Activated CD8-positive, alpha-beta memory T cell treated with anti-CD3 and anti-CD28 coated beads, Interleukin-2, amount 10 ng/mL, durations not matched to agents 7 days and 5 days (primary cell): Measurements from ENCODE around the gene IBA57. TPM values are rescaled to one million over a fixed set of nuclear protein-coding genes. Genes with fewer than 3 reads are reported as not detected.

Experiments used
- ATAC-seq: fragments of 150-1000 bp; cut with Tn5 transposase; one replicate; pipeline ENCODE4 v1.10.0; 2021; ENCODE audit warnings: moderate library complexity
- CTCF ChIA-PET: fragments of 350-600 bp; sonication (Branson Sonifier 250); formaldehyde crosslinking; loops from one replicate; lab custom pipeline; 2021; ENCODE audit warnings: antibody characterized with exemption; lab: Charles Lee
- DNase-seq: peaks from one replicate; pipeline ENCODE4 v3.0.0-alpha.2; 2020
- H3K27ac Mint-ChIP-seq: one replicate; pipeline ENCODE4 v1.8.0; 2021; ENCODE audit warnings: mild to moderate bottlenecking, mixed read lengths
- H3K27me3 Mint-ChIP-seq: one replicate; pipeline ENCODE4 v1.8.0; 2021; ENCODE audit warnings: mixed read lengths
- H3K36me3 Mint-ChIP-seq: one replicate; pipeline ENCODE4 v1.8.0; 2021; ENCODE audit warnings: mild to moderate bottlenecking, mixed read lengths
- H3K4me1 Mint-ChIP-seq: one replicate; pipeline ENCODE4 v1.8.0; 2021; ENCODE audit warnings: mixed read lengths
- H3K4me3 Mint-ChIP-seq: one replicate; pipeline ENCODE4 v1.8.0; 2021; ENCODE audit warnings: mild to moderate bottlenecking, moderate library complexity, mixed read lengths
- H3K9me3 Mint-ChIP-seq: one replicate; pipeline ENCODE4 v1.8.0; 2022; ENCODE audit warnings: low read depth, mixed read lengths
- total RNA-seq, 2 experiments: library from RNA; stranded (reverse); gene quantifications; one replicate each; pipeline ENCODE4 v1.2.3, GENCODE V29; 2021

Gene IBA57
- total RNA-seq, 2 experiments from 2014 or later, result 6.8 to 8.5 TPM

DNA sequence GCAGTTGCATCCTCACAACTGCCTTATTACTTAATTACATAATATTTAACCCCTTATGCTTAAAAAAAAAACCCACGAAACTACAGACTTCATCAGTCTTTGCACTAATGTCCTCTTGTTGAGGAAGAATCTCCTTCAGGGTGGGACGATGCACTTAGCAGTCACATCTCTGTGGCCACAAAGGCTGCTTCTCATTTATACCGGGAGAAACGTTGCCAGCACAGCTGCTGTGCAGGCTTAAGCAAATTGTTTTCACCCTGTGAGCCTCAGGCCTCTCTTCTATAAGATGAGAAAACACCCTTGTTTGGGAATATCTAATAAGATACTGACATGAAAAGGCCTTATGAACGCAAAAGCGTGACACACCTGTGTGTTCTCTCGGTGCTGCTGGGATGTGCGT lies 39.4 kb downstream of the IBA57 start:
- Mint-ChIP-seq H3K27ac (no peak overlapping the region), H3K9me3 (no peaks in the 10 kb centered on the region), H3K27me3 (no peaks in the 10 kb centered on the region), H3K4me3 (no peak overlapping the region), H3K36me3 (no peaks in the 10 kb centered on the region), H3K4me1 (no peaks in the 10 kb centered on the region)
- CTCF ChIA-PET, result interaction anchor here (0.9 kb wide), 1 partner anchor 9 kb away, joined by 3 read pairs; no protein-coding TSS in a partner anchor
- no peak for ATAC-seq
- no peak for DNase-seq

DNA sequence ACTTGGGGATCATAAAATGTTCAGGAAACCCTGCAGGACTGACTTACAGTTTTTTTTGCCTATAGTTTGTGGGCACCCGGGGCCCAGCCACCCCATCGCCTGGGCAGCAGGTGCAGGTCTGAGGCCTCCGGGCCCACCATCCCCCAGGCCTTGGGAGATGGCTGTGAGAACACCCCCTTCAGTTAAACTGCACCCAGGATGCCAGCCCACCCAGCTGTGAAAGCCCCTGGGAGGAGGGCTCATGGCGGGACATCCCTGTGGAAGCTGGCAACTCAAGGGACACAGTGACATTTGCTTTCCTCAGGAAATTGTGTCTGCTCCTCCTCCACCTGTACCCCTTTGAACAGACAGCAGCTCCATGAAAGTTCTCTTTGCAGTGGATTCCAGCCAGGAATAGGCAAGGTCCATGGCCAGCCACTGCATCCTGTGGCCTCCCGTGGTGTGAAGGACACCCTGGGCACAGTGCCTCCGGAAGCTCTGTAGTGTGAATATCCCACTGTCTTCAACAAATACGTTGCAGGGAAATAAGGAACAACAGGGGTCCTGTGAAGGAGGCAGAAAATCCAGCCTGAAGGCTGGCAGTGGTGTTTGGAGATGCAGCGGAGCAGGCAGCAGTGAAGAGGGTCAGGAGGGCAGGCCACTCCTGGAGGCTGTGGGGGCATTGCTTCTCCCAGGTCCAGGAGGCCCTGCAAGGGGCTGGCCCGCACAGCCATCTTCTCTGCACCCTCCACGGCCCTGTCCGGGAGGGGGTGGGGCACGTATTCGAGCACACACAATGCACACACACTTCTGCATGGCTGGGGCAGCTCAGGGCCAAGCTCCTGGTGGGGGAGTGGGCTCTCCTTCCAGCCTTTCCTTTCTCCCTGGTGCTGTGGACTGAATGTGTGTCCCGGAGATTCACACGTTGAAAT lies 40.2 kb downstream of the IBA57 start:
- no peak overlapping the region for H3K27ac Mint-ChIP-seq
- no peak overlapping the region for H3K4me3 Mint-ChIP-seq
- ATAC-seq (no peak), DNase-seq (no peak)
- H3K4me1 Mint-ChIP-seq, result no peaks in the 10 kb centered on the region
- no peaks in the 10 kb centered on the region for H3K9me3 Mint-ChIP-seq
- CTCF ChIA-PET, result interaction anchor here (0.9 kb wide), 1 partner anchor 8 kb away, joined by 3 read pairs; no protein-coding TSS in a partner anchor
- H3K27me3 Mint-ChIP-seq, result no peaks in the 10 kb centered on the region
- H3K36me3 Mint-ChIP-seq, result no peaks in the 10 kb centered on the region

- Mint-ChIP-seq H3K27ac (no peak overlapping the region), H3K36me3 (no peaks in the 10 kb centered on the region), H3K4me3 (no peak overlapping the region), H3K27me3 (no peaks in the 10 kb centered on the region), H3K4me1 (no peaks in the 10 kb centered on the region), H3K9me3 (no peaks in the 10 kb centered on the region)
- no peak for DNase-seq
- CTCF ChIA-PET, result no interaction called here
- ATAC-seq, result no peak
These were observed 41.2 kb downstream of the IBA57 start for GRCh38 chr1:228206582-228207351.

- CTCF ChIA-PET, result no interaction called here
- no peak for ATAC-seq
- Mint-ChIP-seq H3K4me1 (no peaks in the 10 kb centered on the region), H3K36me3 (no peaks in the 10 kb centered on the region), H3K27me3 (no peaks in the 10 kb centered on the region), H3K9me3 (no peaks in the 10 kb centered on the region), H3K27ac (no peak overlapping the region), H3K4me3 (no peak overlapping the region)
- no peak for DNase-seq
These were observed 41.8 kb downstream of the IBA57 start for GRCh38 chr1:228207381-228207810.

DNA sequence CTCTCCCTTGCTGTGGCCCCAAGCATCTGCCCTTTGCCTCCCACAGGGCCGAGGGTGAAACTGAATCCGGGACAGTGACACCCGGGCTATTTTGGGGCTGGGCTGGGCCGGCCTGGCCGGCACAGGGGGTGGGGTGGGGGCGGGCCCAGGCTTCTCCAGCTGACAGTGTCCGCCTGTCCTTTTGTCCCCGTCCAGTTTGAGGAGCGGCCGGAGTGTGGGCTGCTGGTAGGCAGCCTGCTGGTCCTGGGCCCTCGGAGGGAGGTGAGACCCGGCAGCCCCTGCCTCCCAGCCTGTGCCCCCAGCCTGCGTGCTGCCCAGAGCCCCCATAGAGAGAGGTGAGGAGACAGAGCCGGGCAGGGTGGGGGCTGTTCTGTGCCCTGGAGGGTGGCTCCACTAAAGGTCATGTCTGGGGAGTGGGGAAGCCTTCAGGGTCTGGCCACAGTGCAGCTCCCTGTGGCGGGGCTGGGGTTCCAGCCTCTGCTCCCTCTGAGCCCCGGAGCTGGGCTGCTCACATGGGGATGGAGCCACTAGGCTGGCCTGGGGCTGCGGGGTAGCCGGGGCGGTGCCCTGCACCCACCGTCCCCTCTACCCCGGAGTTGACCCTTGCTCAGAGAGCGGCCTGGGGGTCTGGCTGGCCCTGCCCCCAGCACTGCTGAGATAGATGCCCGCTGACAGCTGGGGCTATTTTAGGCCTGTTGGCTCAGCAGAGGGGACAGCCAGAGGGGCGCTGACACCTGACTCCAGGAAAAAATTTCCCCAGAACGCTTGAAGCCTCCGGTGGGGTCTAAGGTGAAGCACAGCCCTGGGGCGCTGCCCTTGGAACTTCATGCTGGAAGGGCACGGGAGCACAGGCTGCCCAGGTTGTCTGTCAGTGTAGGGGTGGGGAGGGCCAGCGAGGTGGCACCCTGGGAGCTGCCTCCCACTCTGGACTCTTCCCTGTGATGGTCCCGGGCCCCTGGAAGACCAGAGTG lies 42.5 kb downstream of the IBA57 start, which contains the start of gene OBSCN:
OBSCN (plus strand) TSS at position 194 of the 971 bp plus-strand sequence. CDS start 3,740 bp downstream, outside the sequence.
- DNase-seq (no peak), ATAC-seq (no peak)
- Mint-ChIP-seq H3K4me3 (no peak within 1 kb of the TSS), H3K4me1 (no peaks in the 10 kb centered on the region), H3K9me3 (no peaks in the 10 kb centered on the region), H3K27ac (no peak within 1 kb of the TSS), H3K36me3 (no peaks in the 10 kb centered on the region), H3K27me3 (no peaks in the 10 kb centered on the region)
- CTCF ChIA-PET, result no interaction called here

GRCh38 chr1:228208831-228209551 lies 43.4 kb downstream of the IBA57 start:
- Mint-ChIP-seq H3K4me1 (peaks cover 2% of the 10 kb centered on the region), H3K9me3 (no peaks in the 10 kb centered on the region), H3K36me3 (no peaks in the 10 kb centered on the region), H3K4me3 (no peak overlapping the region), H3K27me3 (no peaks in the 10 kb centered on the region), H3K27ac (no peak overlapping the region)
- no peak for ATAC-seq
- CTCF ChIA-PET, result interaction anchor here (1.5 kb wide), 1 partner anchor 210 kb away, joined by 4 read pairs; no protein-coding TSS in a partner anchor
- DNase-seq, result no peak

DNA sequence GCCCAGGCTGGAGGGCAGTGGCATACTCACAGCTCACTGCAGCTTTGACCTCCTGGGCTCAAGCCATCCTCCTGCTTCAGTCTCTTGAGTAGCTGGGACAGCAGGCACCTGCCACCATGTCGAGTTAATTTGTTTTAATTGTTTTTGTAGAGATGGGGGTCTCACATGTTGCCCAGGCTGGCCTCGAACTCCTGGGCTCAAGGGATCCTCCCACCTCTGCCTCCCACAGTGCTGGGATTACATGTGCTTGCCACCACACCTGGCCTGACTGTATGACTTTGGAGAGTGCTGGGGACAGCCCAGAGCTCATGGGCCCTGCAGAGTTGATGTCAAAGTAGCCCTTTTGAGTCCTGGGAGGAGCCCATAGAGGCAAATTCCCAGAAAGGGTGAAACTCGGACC lies 44.1 kb downstream of the IBA57 start:
- ATAC-seq, result no peak
- Mint-ChIP-seq H3K9me3 (no peaks in the 10 kb centered on the region), H3K36me3 (no peaks in the 10 kb centered on the region), H3K27ac (no peak overlapping the region), H3K4me1 (peaks cover 2% of the 10 kb centered on the region), H3K27me3 (no peaks in the 10 kb centered on the region), H3K4me3 (no peak overlapping the region)
- no peak for DNase-seq
- CTCF ChIA-PET, result interaction anchor here (1.1 to 1.5 kb wide), 2 partner anchors 210 to 246 kb away, joined by 4 read pairs; no protein-coding TSS in a partner anchor

GRCh38 chr1:228210076-228210651 lies 44.6 kb downstream of the IBA57 start:
- ATAC-seq, result no peak
- Mint-ChIP-seq H3K4me3 (no peak overlapping the region), H3K4me1 (peaks cover 2% of the 10 kb centered on the region), H3K36me3 (no peaks in the 10 kb centered on the region), H3K9me3 (no peaks in the 10 kb centered on the region), H3K27ac (no peak overlapping the region), H3K27me3 (no peaks in the 10 kb centered on the region)
- no peak for DNase-seq
- CTCF ChIA-PET, result interaction anchor here (1.1 to 1.5 kb wide), 3 partner anchors 40 to 245 kb away, joined by 3 to 4 read pairs (median 4); no protein-coding TSS in a partner anchor

GRCh38 chr1:228210712-228211530 lies 45.3 kb downstream of the IBA57 start:
- DNase-seq (no peak), ATAC-seq (no peak)
- Mint-ChIP-seq H3K4me1 (peaks cover 2% of the 10 kb centered on the region), H3K4me3 (no peak overlapping the region), H3K27ac (no peak overlapping the region), H3K9me3 (no peaks in the 10 kb centered on the region), H3K36me3 (no peaks in the 10 kb centered on the region), H3K27me3 (no peaks in the 10 kb centered on the region)
- CTCF ChIA-PET, result interaction anchor here (1.1 to 1.5 kb wide), 3 partner anchors 41 to 245 kb away, joined by 3 to 4 read pairs (median 4); no protein-coding TSS in a partner anchor

- H3K4me1 Mint-ChIP-seq, result peaks cover 2% of the 10 kb centered on the region
- H3K4me3 Mint-ChIP-seq, result no peak overlapping the region
- no peaks in the 10 kb centered on the region for H3K36me3 Mint-ChIP-seq
- no peak overlapping the region for H3K27ac Mint-ChIP-seq
- CTCF ChIA-PET, result interaction anchor here (1.2 to 2.0 kb wide), 2 partner anchors 45 to 243 kb away, joined by 4 to 8 read pairs; no protein-coding TSS in a partner anchor
- no peaks in the 10 kb centered on the region for H3K27me3 Mint-ChIP-seq
- H3K9me3 Mint-ChIP-seq, result no peaks in the 10 kb centered on the region
- ATAC-seq (no peak), DNase-seq (no peak)
These were observed 46.2 kb downstream of the IBA57 start for GRCh38 chr1:228211531-228212414.
